Fibroblast of lung (primary cell): ENCODE measurements around the gene CPEB2.

Source experiments
- CTCF ChIP-seq, 2 donors: IDR thresholded peaks in 1 of 2; conservative IDR thresholded peaks in 1 of 2; 1 replicate in 1 of 2; 2 replicates in 1 of 2; pipeline ENCODE4 v1.5.1; 2011 to 2012; ENCODE audit warnings: low read length in 2 of 2, control low read depth in 1 of 2, inconsistent platforms in 1 of 2, low read depth in 1 of 2, mild to moderate bottlenecking in 1 of 2
- EZH2 ChIP-seq: IDR thresholded peaks from 2 replicates; pipeline ENCODE4 v1.5.1; 2012; ENCODE audit warnings: low read length, control low read depth, mild to moderate bottlenecking; ENCODE audit errors: missing control alignments

- TF ChIP-seq CTCF (conservative IDR thresholded peaks at IDR 0.05 in 1 of 2, IDR thresholded peaks at IDR 0.05 in 1 of 2; ENCODE audit: low read depth in 1 of 2, low read length in 2 of 2) (no peak), EZH2 (no peak)
Observed at GRCh38 chr4:15077969-15078368, 75.7 kb downstream of the CPEB2 start.
